ENCODE measurements around the gene LGALS12. TPM values are rescaled to one million over a fixed set of nuclear protein-coding genes. Genes with fewer than 3 reads are reported as not detected.

Gene LGALS12
- total RNA-seq, 1 donor from 2014 or later: 0.25 TPM

DNA sequence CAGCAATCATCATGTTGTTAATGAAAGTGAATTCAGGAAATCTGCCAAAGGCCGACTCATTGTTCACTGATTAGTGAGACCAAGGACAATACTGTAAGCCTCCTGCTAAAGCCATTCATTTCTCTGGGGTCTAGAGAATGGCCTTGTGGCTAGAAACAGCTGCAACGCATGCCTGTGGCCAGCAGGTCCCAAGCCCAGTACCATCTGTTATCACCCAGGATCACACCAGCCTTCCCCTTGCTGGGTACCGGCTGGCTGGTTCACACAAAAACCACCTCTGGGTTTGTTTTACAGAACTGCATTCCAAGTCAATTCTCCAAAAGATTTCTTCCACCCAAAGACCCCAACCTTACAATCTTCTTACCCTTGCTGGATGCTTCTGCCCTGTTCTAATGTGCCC lies 16.0 kb upstream of the LGALS12 start:
- Histone ChIP-seq H3K9me3 (replicated peaks) (peaks cover 21% of the 10 kb centered on the region), H3K27ac (replicated peaks) (no peak overlapping the region), H3K4me3 (no peak overlapping the region), H3K4me1 (peaks cover 21% of the 10 kb centered on the region), H3K27me3 (ENCODE audit: low read depth) (peaks cover 3% of the 10 kb centered on the region), H3K36me3 (no peaks in the 10 kb centered on the region)
- intact Hi-C loops (cut with micrococcal nuclease): no loop called here
- TF ChIP-seq, protein P1, sequence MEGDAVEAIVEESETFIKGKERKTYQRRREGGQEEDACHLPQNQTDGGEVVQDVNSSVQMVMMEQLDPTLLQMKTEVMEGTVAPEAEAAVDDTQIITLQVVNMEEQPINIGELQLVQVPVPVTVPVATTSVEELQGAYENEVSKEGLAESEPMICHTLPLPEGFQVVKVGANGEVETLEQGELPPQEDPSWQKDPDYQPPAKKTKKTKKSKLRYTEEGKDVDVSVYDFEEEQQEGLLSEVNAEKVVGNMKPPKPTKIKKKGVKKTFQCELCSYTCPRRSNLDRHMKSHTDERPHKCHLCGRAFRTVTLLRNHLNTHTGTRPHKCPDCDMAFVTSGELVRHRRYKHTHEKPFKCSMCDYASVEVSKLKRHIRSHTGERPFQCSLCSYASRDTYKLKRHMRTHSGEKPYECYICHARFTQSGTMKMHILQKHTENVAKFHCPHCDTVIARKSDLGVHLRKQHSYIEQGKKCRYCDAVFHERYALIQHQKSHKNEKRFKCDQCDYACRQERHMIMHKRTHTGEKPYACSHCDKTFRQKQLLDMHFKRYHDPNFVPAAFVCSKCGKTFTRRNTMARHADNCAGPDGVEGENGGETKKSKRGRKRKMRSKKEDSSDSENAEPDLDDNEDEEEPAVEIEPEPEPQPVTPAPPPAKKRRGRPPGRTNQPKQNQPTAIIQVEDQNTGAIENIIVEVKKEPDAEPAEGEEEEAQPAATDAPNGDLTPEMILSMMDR (IDR thresholded peaks at IDR 0.05; ENCODE audit: borderline replicate concordance): no peak
- no peak for DNase-seq

GRCh38 chr11:63490551-63491239 lies 15.2 kb upstream of the LGALS12 start, which contains the start of gene PLAAT5:
Gene PLAAT5 (minus strand): TSS chr11:63491167. CDS start chr11:63491034, 133 bp downstream.
- H3K36me3 ChIP-seq: no peaks in the 10 kb centered on the region
- H3K4me1 ChIP-seq: peaks cover 21% of the 10 kb centered on the region
- peaks cover 12% of the 10 kb centered on the region for H3K9me3 ChIP-seq (replicated peaks)
- peaks cover 3% of the 10 kb centered on the region for H3K27me3 ChIP-seq (ENCODE audit: low read depth)
- TF ChIP-seq, protein P1 (IDR thresholded peaks at IDR 0.05; ENCODE audit: borderline replicate concordance): no peak
- DNase-seq: peak; percentile 35
- peak within 1 kb of the TSS; percentile 70 for H3K4me3 ChIP-seq
- intact Hi-C loops (cut with micrococcal nuclease): no loop called here
- peak within 1 kb of the TSS; percentile 54 for H3K27ac ChIP-seq (replicated peaks)

DNA sequence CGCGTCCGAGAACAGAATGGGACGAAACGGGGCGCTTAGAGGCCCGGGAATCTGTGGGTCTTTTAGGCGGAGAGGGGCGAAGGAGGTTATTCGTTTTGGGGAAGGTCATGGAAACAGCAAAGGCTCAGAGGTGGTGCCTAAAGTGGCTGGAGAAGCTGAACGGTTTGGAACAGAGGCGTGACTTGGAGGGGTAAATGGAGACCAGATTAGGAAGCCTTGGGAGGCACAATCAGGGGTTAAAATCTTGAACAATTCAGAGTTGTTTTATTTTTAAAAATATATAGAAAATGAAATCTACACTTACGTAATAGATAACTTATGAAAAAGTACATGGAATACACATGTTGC lies 14.7 kb upstream of the LGALS12 start:
- Histone ChIP-seq H3K4me3 (peak overlapping the region; percentile 70), H3K36me3 (no peaks in the 10 kb centered on the region), H3K27me3 (ENCODE audit: low read depth) (peaks cover 3% of the 10 kb centered on the region), H3K4me1 (peaks cover 21% of the 10 kb centered on the region), H3K27ac (replicated peaks) (peak overlapping the region; percentile 54), H3K9me3 (replicated peaks) (peaks cover 7% of the 10 kb centered on the region)
- no peak for DNase-seq
- TF ChIP-seq, protein P1 (IDR thresholded peaks at IDR 0.05; ENCODE audit: borderline replicate concordance): no peak
- intact Hi-C loops (cut with micrococcal nuclease): no loop called here

DNA sequence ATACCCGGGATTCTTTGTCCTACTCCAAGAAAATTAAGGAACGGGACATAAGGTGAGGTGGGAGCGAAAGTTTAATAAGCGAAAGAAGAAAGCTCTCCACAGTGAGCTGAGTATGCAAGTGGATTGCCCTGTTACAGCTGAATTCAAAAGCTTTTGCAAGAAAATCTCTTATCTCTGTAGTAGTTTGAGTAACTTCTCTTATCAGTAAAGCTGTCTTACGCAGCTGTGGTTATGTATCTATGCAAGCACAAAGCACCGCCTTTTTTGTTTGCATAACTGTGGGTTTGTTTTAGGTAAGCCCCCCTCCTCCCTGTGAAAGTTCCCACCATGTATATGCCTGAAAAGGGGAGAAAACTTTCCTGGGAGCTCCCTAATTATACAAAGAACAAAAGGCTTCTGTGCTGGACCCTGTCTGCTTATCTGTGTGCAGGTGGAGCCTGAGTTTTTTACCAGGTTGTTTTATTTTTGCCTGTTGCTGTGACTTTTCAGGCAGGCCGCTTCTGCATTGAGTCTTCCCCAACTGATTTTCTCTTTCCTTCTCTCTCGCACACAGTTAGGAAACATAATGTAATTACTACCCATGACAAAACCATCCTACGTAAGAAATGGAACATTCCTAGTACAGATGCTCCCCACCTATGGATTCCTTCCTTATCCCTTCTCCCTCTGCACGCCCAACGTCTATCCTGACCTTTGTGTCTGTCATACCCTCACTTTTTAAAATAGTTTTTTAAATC lies 14.1 kb upstream of the LGALS12 start:
- H3K36me3 ChIP-seq: no peaks in the 10 kb centered on the region
- intact Hi-C loops (cut with micrococcal nuclease): no loop called here
- H3K4me1 ChIP-seq: peaks cover 21% of the 10 kb centered on the region
- H3K4me3 ChIP-seq: peak overlapping the region; percentile 70
- H3K9me3 ChIP-seq (replicated peaks): peaks cover 1% of the 10 kb centered on the region
- no peak for DNase-seq
- TF ChIP-seq, protein P1 (IDR thresholded peaks at IDR 0.05; ENCODE audit: borderline replicate concordance): no peak
- peaks cover 3% of the 10 kb centered on the region for H3K27me3 ChIP-seq (ENCODE audit: low read depth)
- H3K27ac ChIP-seq (replicated peaks): no peak overlapping the region

- H3K9me3 ChIP-seq (replicated peaks): no peaks in the 10 kb centered on the region
- H3K4me1 ChIP-seq: peaks cover 21% of the 10 kb centered on the region
- H3K4me3 ChIP-seq: no peak overlapping the region
- no peak overlapping the region for H3K27ac ChIP-seq (replicated peaks)
- H3K27me3 ChIP-seq (ENCODE audit: low read depth): peaks cover 6% of the 10 kb centered on the region
- TF ChIP-seq, protein P1 (IDR thresholded peaks at IDR 0.05; ENCODE audit: borderline replicate concordance): no peak
- intact Hi-C loops (cut with micrococcal nuclease): no loop called here
- H3K36me3 ChIP-seq: no peaks in the 10 kb centered on the region
- DNase-seq: no peak
These were observed 13.4 kb upstream of the LGALS12 start for GRCh38 chr11:63492441-63492840.

Measured in left ventricle myocardium inferior (tissue), 1 donor.